A549 (cell line): ENCODE results near the gene CWF19L2. TPM values are rescaled to one million over a fixed set of nuclear protein-coding genes. Genes with fewer than 3 reads are reported as not detected.

Experiments
- ATAC-seq, 2 experiments: fragments of 200-7000 bp in 1 of 2; fragments of >200 bp in 1 of 2; cut with Nextera tagmentation in 1 of 2; cut with Tn5 transposase in 1 of 2; 3 replicates each; pipeline versions ENCODE4 v1.8.0 to v1.9.1; 2018 to 2020; ENCODE audit warnings: mild to moderate bottlenecking in 1 of 2, moderate library complexity in 1 of 2
- CTCF ChIA-PET: fragments of 300-600 bp; sonication (Branson Sonifier 250); formaldehyde crosslinking; extraction: SDS; loops from one replicate; lab custom pipeline; 2021; ENCODE audit warnings: antibody characterized with exemption, inconsistent platforms; lab: Yijun Ruan, JAX
- POLR2A ChIA-PET: fragments of 350-600 bp; formaldehyde crosslinking; extraction: SDS; loops from one replicate; lab custom pipeline; 2021; ENCODE audit warnings: antibody characterized with exemption, inconsistent platforms; lab: Yijun Ruan, JAX
- DNase-seq, 2 experiments: peaks; one replicate each; pipeline versions ENCODE4 v3.0.0 to v3.0.0-alpha.2; 2011 to 2016; ENCODE audit warnings: low read depth in 1 of 2, low spot score in 1 of 2
- FAIRE-seq: peaks from 2 replicates; lab custom pipeline; 2011; peaks lifted over from hg19 to GRCh38; lab: Jason Lieb, UNC
- H3K27ac ChIP-seq, 2 experiments: fragments of >200 bp; sonication (Bioruptor Twin); formaldehyde crosslinking; 3 replicates each; pipeline ENCODE4 v1.5.1; 2016 to 2017
- H3K4me1 ChIP-seq: fragments of >200 bp; sonication (Bioruptor Twin); formaldehyde crosslinking; 3 replicates; pipeline ENCODE4 v1.6.1; 2016
- H3K4me2 ChIP-seq: fragments of >200 bp; sonication (Bioruptor Twin); formaldehyde crosslinking; 3 replicates; pipeline ENCODE4 v1.6.1; 2016
- H3K4me3 ChIP-seq: fragments of >200 bp; sonication (Bioruptor Twin); formaldehyde crosslinking; 3 replicates; pipeline ENCODE4 v1.5.1; 2016
- H3K9me3 ChIP-seq: fragments of >200 bp; sonication (Bioruptor Twin); formaldehyde crosslinking; 3 replicates; pipeline ENCODE4 v1.6.1; 2016
- BCL3 ChIP-seq: fragments of >200 bp; sonication (Bioruptor Twin); formaldehyde crosslinking; IDR thresholded peaks from 3 replicates; pipeline ENCODE4 v1.6.1; 2016
- CBX2 ChIP-seq: fragments of 200-600 bp; sonication (generic); IDR thresholded peaks from 2 replicates; pipeline ENCODE4 v1.6.1; 2016; ENCODE audit warnings: low read depth, mild to moderate bottlenecking, borderline replicate concordance
- CBX8 ChIP-seq: fragments of 200-600 bp; sonication (generic); IDR thresholded peaks from 2 replicates; pipeline ENCODE4 v1.6.1; 2016
- CEBPB ChIP-seq, 2 experiments: fragments of >200 bp in 1 of 2; sonication (Bioruptor Twin) in 1 of 2; formaldehyde crosslinking in 1 of 2; IDR thresholded peaks; 2 replicates each; pipeline ENCODE4 v1.6.1; 2012 to 2016
- E2F6 ChIP-seq: IDR thresholded peaks from 2 replicates; pipeline ENCODE4 v1.6.1; 2012; ENCODE audit warnings: low read depth, borderline replicate concordance
- EHF ChIP-seq: fragments of 250-450 bp; sonication (Bioruptor Pico); IDR thresholded peaks from 2 replicates; pipeline ENCODE4 v1.5.0; 2020; ENCODE audit warnings: mild to moderate bottlenecking
- ESRRA ChIP-seq: fragments of 150-350 bp; IDR thresholded peaks from 2 replicates; pipeline ENCODE4 v1.6.1; 2014; ENCODE audit warnings: mild to moderate bottlenecking, low read length, borderline replicate concordance
- FOSB ChIP-seq: fragments of 250-450 bp; sonication (Bioruptor Pico); IDR thresholded peaks from 2 replicates; pipeline ENCODE4 v1.5.0; 2020; ENCODE audit warnings: mild to moderate bottlenecking, moderate library complexity
- HES2 ChIP-seq: fragments of >200 bp; sonication (Bioruptor Twin); formaldehyde crosslinking; IDR thresholded peaks from 2 replicates; pipeline ENCODE4 v1.6.1; 2016
- HOXA7 ChIP-seq: fragments of 250-450 bp; sonication (Bioruptor Pico); IDR thresholded peaks from 2 replicates; pipeline ENCODE4 v1.5.0; 2020; ENCODE audit warnings: mild to moderate bottlenecking, moderate library complexity
- HOXB13 ChIP-seq: fragments of 250-450 bp; sonication (Bioruptor Pico); IDR thresholded peaks from 2 replicates; pipeline ENCODE4 v1.5.0; 2020; ENCODE audit warnings: low read depth, mild to moderate bottlenecking, moderate library complexity
- HOXB5 ChIP-seq: fragments of 250-450 bp; sonication (Bioruptor Pico); IDR thresholded peaks from 2 replicates; pipeline ENCODE4 v1.5.0; 2020; ENCODE audit warnings: mild to moderate bottlenecking, moderate library complexity
- JUN ChIP-seq, 2 experiments: fragments of >200 bp; sonication (Bioruptor Twin); formaldehyde crosslinking; IDR thresholded peaks; 2 replicates in 1 of 2; 3 replicates in 1 of 2; pipeline ENCODE4 v1.6.1; 2016 to 2017
- KDM5A ChIP-seq: fragments of 200-600 bp; sonication (generic); IDR thresholded peaks from 2 replicates; pipeline ENCODE4 v1.6.1; 2016; ENCODE audit warnings: antibody characterized with exemption, mild to moderate bottlenecking
- MAFK ChIP-seq: fragments of 450-650 bp; IDR thresholded peaks from 2 replicates; pipeline ENCODE4 v1.6.1; 2014; ENCODE audit not compliant: partially characterized antibody
- PBX3 ChIP-seq: IDR thresholded peaks from 2 replicates; pipeline ENCODE4 v1.6.1; 2012
- PHF8 ChIP-seq: fragments of 200-600 bp; sonication (generic); IDR thresholded peaks from 2 replicates; pipeline ENCODE4 v1.6.1; 2016; ENCODE audit warnings: low read depth, mild to moderate bottlenecking, antibody characterized with exemption, moderate library complexity, borderline replicate concordance
- POLR2A ChIP-seq: IDR thresholded peaks from 2 replicates; pipeline ENCODE4 v1.6.1; 2012; ENCODE audit warnings: mild to moderate bottlenecking, low read length
- RAD21 ChIP-seq, 2 experiments: fragments of >200 bp in 1 of 2; sonication (Bioruptor Twin) in 1 of 2; formaldehyde crosslinking in 1 of 2; IDR thresholded peaks in 1 of 2; conservative IDR thresholded peaks in 1 of 2; 2 replicates in 1 of 2; 3 replicates in 1 of 2; pipeline ENCODE4 v1.6.1; 2012 to 2018; ENCODE audit warnings: inconsistent platforms in 1 of 2
- RARB ChIP-seq: fragments of 250-450 bp; sonication (Bioruptor Pico); IDR thresholded peaks from 2 replicates; pipeline ENCODE4 v1.8.0; 2021; ENCODE audit warnings: mild to moderate bottlenecking, moderate library complexity
- RFX5 ChIP-seq: fragments of 450-650 bp; IDR thresholded peaks from 2 replicates; pipeline ENCODE4 v1.7.1; 2014; ENCODE audit warnings: antibody characterized with exemption, mild to moderate bottlenecking, moderate library complexity
- USF2 ChIP-seq: fragments of 450-650 bp; IDR thresholded peaks from 2 replicates; pipeline ENCODE4 v1.6.1; 2014; ENCODE audit warnings: antibody characterized with exemption
- ZSCAN20 ChIP-seq: fragments of 250-450 bp; sonication (Bioruptor Pico); IDR thresholded peaks from 2 replicates; pipeline ENCODE4 v1.8.0; 2022; ENCODE audit warnings: mild to moderate bottlenecking, moderate library complexity
- WGBS: methylation state at CpG from one replicate; pipeline ENCODE4 v1.1.6; 2017; ENCODE audit errors: missing lambda C conversion rate; 5-methylcytosine and 5-hydroxymethylcytosine counted together
- polyA plus RNA-seq, 4 experiments: library from polyadenylated mRNA; depleted of rRNA in 3 of 4; stranded (reverse); fragments of >200 nt; fragmentation: RNase III in 1 of 4; extraction: RNeasy Plus Mini Kit Qiagen cat#74134 plus additional on column Dnase treatment in 1 of 4; gene quantifications; 2 replicates in 3 of 4; 3 replicates in 1 of 4; pipeline ENCODE4 v1.2.3, GENCODE V29; 2011 to 2017

Gene CWF19L2
- polyA plus RNA-seq, 2 of the 4 experiments (the other 2 are of a cell fraction): 5.4 to 5.8 TPM

- TF ChIP-seq HOXB13 (CRISPR knock-in tag): no peak
- no peak for TF ChIP-seq CBX2
- TF ChIP-seq PHF8: no peak
- no peak for TF ChIP-seq MAFK
- TF ChIP-seq BCL3: no peak
- TF ChIP-seq HOXA7 (CRISPR knock-in tag): no peak
- no peak for TF ChIP-seq PBX3
- no peak for TF ChIP-seq POLR2A
- no peak for TF ChIP-seq KDM5A
- no peak for TF ChIP-seq FOSB (CRISPR knock-in tag)
- TF ChIP-seq EHF: no peak
- TF ChIP-seq JUN (IDR thresholded peaks at IDR 0.05): no peak
- TF ChIP-seq RARB: no peak
- TF ChIP-seq HOXB5 (CRISPR knock-in tag): no peak
- TF ChIP-seq HES2: no peak
- TF ChIP-seq RAD21 (conservative IDR thresholded peaks at IDR 0.05 in 1 of 2, IDR thresholded peaks at IDR 0.05 in 1 of 2): no peak
- TF ChIP-seq USF2: no peak
- no peak for TF ChIP-seq ZSCAN20 (CRISPR knock-in tag)
- TF ChIP-seq, all 56 proteins: peak for 0
- no peak overlapping the region for H3K4me2 ChIP-seq
- CTCF ChIA-PET: no interaction called here
- no peaks in the 10 kb centered on the region for H3K4me1 ChIP-seq
- no peak overlapping the region for H3K4me3 ChIP-seq
- FAIRE-seq: no peak
- WGBS: 86% methylated on average over 3 of the region's 3 CpGs
- POLR2A ChIA-PET: interaction anchor here (1.2 kb wide), 1 partner anchor 11 kb away, joined by 3 read pairs; the partner anchor contains the start of gene CWF19L2
- no peak for ATAC-seq
- no peaks in the 10 kb centered on the region for H3K9me3 ChIP-seq
- DNase-seq: no peak
- no peak overlapping the region for H3K27ac ChIP-seq
Measured at GRCh38 chr11:107446822-107447431, 10.7 kb downstream of the CWF19L2 start.

- no peak overlapping the region for H3K4me3 ChIP-seq
- H3K4me1 ChIP-seq: no peaks in the 10 kb centered on the region
- ChIA-PET POLR2A (no interaction called here), CTCF (no interaction called here)
- TF ChIP-seq CBX8: no peak
- no peak for TF ChIP-seq ZSCAN20 (CRISPR knock-in tag)
- TF ChIP-seq HES2: no peak
- no peak for TF ChIP-seq CEBPB (IDR thresholded peaks at IDR 0.05)
- TF ChIP-seq ESRRA: no peak
- TF ChIP-seq RFX5: no peak
- TF ChIP-seq E2F6: no peak
- no peak for TF ChIP-seq BCL3
- FAIRE-seq: no peak
- no peak overlapping the region for H3K27ac ChIP-seq
- no peak for DNase-seq
- H3K4me2 ChIP-seq: no peak overlapping the region
- ATAC-seq: no peak
- 88% methylated on average over 1 of the region's 1 CpG for WGBS
- H3K9me3 ChIP-seq: no peaks in the 10 kb centered on the region
Measured at GRCh38 chr11:107442715-107443215, 14.9 kb downstream of the CWF19L2 start.
